Measurements from ENCODE around the gene E2F6.

DNA sequence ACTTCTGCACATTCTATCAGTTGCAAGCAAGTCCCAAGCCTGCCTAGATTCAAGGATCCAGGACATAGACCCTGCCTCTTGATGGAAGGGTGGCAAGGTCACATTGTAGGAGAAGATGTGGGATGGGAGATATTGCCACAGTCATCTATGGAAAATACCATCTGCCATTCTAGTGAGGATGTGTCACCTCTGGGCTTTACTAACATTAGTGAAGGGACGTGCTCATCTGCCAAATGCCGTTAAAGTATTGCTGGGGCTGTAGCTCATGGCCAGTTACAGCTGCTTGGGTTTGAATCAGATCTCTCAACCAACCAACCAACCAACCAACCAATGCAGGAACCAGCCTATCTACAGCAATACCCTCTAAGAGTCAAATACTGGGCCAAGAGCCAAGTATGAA, 49.0 kb downstream of the E2F6 start:
- TF ChIP-seq ATF3 (IDR thresholded peaks at IDR 0.05) = no peak
- TF ChIP-seq CTCF (IDR thresholded peaks at IDR 0.05; ENCODE audit: low read depth, low read length, missing input control) = no peak
- TF ChIP-seq, protein P1, sequence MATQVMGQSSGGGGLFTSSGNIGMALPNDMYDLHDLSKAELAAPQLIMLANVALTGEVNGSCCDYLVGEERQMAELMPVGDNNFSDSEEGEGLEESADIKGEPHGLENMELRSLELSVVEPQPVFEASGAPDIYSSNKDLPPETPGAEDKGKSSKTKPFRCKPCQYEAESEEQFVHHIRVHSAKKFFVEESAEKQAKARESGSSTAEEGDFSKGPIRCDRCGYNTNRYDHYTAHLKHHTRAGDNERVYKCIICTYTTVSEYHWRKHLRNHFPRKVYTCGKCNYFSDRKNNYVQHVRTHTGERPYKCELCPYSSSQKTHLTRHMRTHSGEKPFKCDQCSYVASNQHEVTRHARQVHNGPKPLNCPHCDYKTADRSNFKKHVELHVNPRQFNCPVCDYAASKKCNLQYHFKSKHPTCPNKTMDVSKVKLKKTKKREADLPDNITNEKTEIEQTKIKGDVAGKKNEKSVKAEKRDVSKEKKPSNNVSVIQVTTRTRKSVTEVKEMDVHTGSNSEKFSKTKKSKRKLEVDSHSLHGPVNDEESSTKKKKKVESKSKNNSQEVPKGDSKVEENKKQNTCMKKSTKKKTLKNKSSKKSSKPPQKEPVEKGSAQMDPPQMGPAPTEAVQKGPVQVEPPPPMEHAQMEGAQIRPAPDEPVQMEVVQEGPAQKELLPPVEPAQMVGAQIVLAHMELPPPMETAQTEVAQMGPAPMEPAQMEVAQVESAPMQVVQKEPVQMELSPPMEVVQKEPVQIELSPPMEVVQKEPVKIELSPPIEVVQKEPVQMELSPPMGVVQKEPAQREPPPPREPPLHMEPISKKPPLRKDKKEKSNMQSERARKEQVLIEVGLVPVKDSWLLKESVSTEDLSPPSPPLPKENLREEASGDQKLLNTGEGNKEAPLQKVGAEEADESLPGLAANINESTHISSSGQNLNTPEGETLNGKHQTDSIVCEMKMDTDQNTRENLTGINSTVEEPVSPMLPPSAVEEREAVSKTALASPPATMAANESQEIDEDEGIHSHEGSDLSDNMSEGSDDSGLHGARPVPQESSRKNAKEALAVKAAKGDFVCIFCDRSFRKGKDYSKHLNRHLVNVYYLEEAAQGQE (IDR thresholded peaks at IDR 0.05) = no peak
